ENCODE results near the gene MAGOH. TPM values are rescaled to one million over a fixed set of nuclear protein-coding genes. Genes with fewer than 3 reads are reported as not detected.

The MAGOH gene
- total and polyA plus RNA-seq, 4 donors: 16.4 to 32.5 (median 26.5) TPM

GRCh38 chr1:53280496-53280895 is 42.2 kb upstream of the MAGOH start:
- no peak for TF ChIP-seq HNF4A (conservative IDR thresholded peaks at IDR 0.05)
- no peak for TF ChIP-seq YY1 (IDR thresholded peaks at IDR 0.05)
- TF ChIP-seq MAX (IDR thresholded peaks at IDR 0.05): no peak
- no peak for TF ChIP-seq FOXA2 (IDR thresholded peaks at IDR 0.05)
- TF ChIP-seq ZBTB33 (IDR thresholded peaks at IDR 0.05): no peak
- TF ChIP-seq RAD21 (IDR thresholded peaks at IDR 0.05): no peak
- no peak for TF ChIP-seq TAF1 (conservative IDR thresholded peaks at IDR 0.05)
- TF ChIP-seq REST (IDR thresholded peaks at IDR 0.05): no peak
- TF ChIP-seq RXRA (IDR thresholded peaks at IDR 0.05): no peak
- TF ChIP-seq JUND (IDR thresholded peaks at IDR 0.05): no peak
- TF ChIP-seq SP1 (IDR thresholded peaks at IDR 0.05): no peak
- TF ChIP-seq CTCF (IDR thresholded peaks at IDR 0.05; ENCODE audit: low read depth, low read length, missing input control): no peak
- no peak for TF ChIP-seq NR2F2 (IDR thresholded peaks at IDR 0.05)
- no peak for TF ChIP-seq ATF3 (IDR thresholded peaks at IDR 0.05)
- TF ChIP-seq GABPA (IDR thresholded peaks at IDR 0.05 in 1 of 2, conservative IDR thresholded peaks at IDR 0.05 in 1 of 2): no peak
- TF ChIP-seq EGR1 (IDR thresholded peaks at IDR 0.05; ENCODE audit: low read depth in 2 of 2): no peak
- TF ChIP-seq HNF4G (IDR thresholded peaks at IDR 0.05): no peak
- no peak for TF ChIP-seq FOXA1 (IDR thresholded peaks at IDR 0.05)
- no peak for DNase-seq (ENCODE audit: low spot score)

More at GRCh38 chr1:53280496-53280895, 42.2 kb upstream of the MAGOH start:
- no peaks in the 10 kb centered on the region for H3K27me3 ChIP-seq (ENCODE audit: control insufficient read depth in 4 of 4, insufficient read depth in 4 of 4, low read length in 3 of 4)
- no peak overlapping the region for H3K4me3 ChIP-seq (ENCODE audit: low read depth in 1 of 3, low read length in 3 of 3)
- no peak overlapping the region for H3K9ac ChIP-seq (ENCODE audit: low read depth in 1 of 2, low read length in 2 of 2)
- H3K9me3 ChIP-seq (ENCODE audit: control insufficient read depth in 4 of 4, low read length in 3 of 4): no peaks in the 10 kb centered on the region
- H3K36me3 ChIP-seq (ENCODE audit: control insufficient read depth in 4 of 4, insufficient read depth in 3 of 4, low read depth in 1 of 4, low read length in 3 of 4): no peaks in the 10 kb centered on the region
- no peak overlapping the region for H3K27ac ChIP-seq (ENCODE audit: low read depth in 1 of 2, low read length in 2 of 2)
- WGBS: 91% methylated on average over 8 of the region's 8 CpGs
- H3K4me1 ChIP-seq (ENCODE audit: control insufficient read depth in 4 of 4, insufficient read depth in 4 of 4, low read length in 3 of 4): no peaks in the 10 kb centered on the region
